Body of pancreas (tissue), 4 donors: Measurements from ENCODE around the gene CKLF. TPM values are rescaled to one million over a fixed set of nuclear protein-coding genes. Genes with fewer than 3 reads are reported as not detected.

Experiments
- ATAC-seq: fragments of 150-250 bp; one replicate; pipeline ENCODE4 v1.9.1; 2016
- DNase-seq, 4 donors: peaks; one replicate each; pipeline ENCODE4 v3.0.0-alpha.2; 2019
- H3K27ac ChIP-seq, 4 donors: fragments of 200-600 bp; sonication (generic); 1 replicate in 3 of 4; 2 replicates in 1 of 4; pipeline versions ENCODE4 v1.5.1 to v1.6.1; 2016 to 2019; ENCODE audit warnings: mild to moderate bottlenecking in 1 of 4, mixed read lengths in 1 of 4, moderate library complexity in 1 of 4
- H3K27me3 ChIP-seq, 2 donors: fragments of 200-600 bp; sonication (generic); one replicate each; pipeline ENCODE4 v1.6.0; 2016; ENCODE audit warnings: mild to moderate bottlenecking in 1 of 2
- H3K36me3 ChIP-seq, 2 donors: fragments of 200-600 bp; sonication (generic); replicated peaks in 1 of 2; 2 replicates each; pipeline ENCODE4 v1.5.1; 2016; ENCODE audit warnings: low read depth in 2 of 2; ENCODE audit not compliant: insufficient read depth in 1 of 2
- H3K4me1 ChIP-seq: fragments of 200-600 bp; sonication (generic); one replicate; pipeline ENCODE4 v1.6.0; 2016
- H3K4me3 ChIP-seq, 2 donors: fragments of 200-600 bp; sonication (generic); 1 replicate in 1 of 2; 2 replicates in 1 of 2; pipeline ENCODE4 v1.5.1; 2016 to 2019
- H3K9me3 ChIP-seq, 3 donors: fragments of 200-600 bp; sonication (generic); 1 replicate in 2 of 3; 2 replicates in 1 of 3; pipeline ENCODE4 v1.5.1; 2016
- CTCF ChIP-seq, 7 experiments: fragments of 450-650 bp in 4 of 7; fragments of 200-600 bp in 3 of 7; sonication (generic) in 3 of 7; IDR thresholded peaks; one replicate each; pipeline ENCODE4 v1.5.1; 2016 to 2019; ENCODE audit warnings: antibody characterized with exemption in 7 of 7
- POLR2A ChIP-seq, 3 donors: fragments of 450-650 bp; IDR thresholded peaks; one replicate each; pipeline ENCODE4 v1.6.1; 2016; ENCODE audit warnings: antibody characterized with exemption in 3 of 3, mild to moderate bottlenecking in 2 of 3
- WGBS, 2 donors: methylation state at CpG; one replicate each; pipeline ENCODE4 v1.1.5; 2017; 5-methylcytosine and 5-hydroxymethylcytosine counted together
- intact Hi-C: fragments of 100-400 bp; cut with DNase I; formaldehyde crosslinking; loops from one replicate; pipeline ENCODE4 v1.15.1; 2023
- total RNA-seq, 2 donors: library from RNA; depleted of rRNA; stranded (reverse); fragments of >200 nt; gene quantifications; one replicate each; pipeline ENCODE4 v1.1.0, GENCODE V29; 2016

The CKLF gene
- total RNA-seq, 2 donors from 2014 or later = 33.5 TPM; not detected in 1

GRCh38 chr16:66587881-66588600, 35.7 kb downstream of the CKLF start:
- Histone ChIP-seq H3K4me3 (no peak overlapping the region), H3K27me3 (no peaks in the 10 kb centered on the region), H3K4me1 (no peaks in the 10 kb centered on the region), H3K9me3 (no peaks in the 10 kb centered on the region), H3K27ac (no peak overlapping the region), H3K36me3 (no peaks in the 10 kb centered on the region)
- no peak for ATAC-seq
- 76 to 82% methylated on average over 7 of the region's 7 CpGs for WGBS, 2 donors
- intact Hi-C loops = no loop called here
- TF ChIP-seq CTCF (IDR thresholded peaks at IDR 0.05) = no peak
- TF ChIP-seq POLR2A (IDR thresholded peaks at IDR 0.05) = no peak
- no peak for DNase-seq

- H3K27me3 ChIP-seq = no peaks in the 10 kb centered on the region
- H3K4me1 ChIP-seq = no peaks in the 10 kb centered on the region
- no peaks in the 10 kb centered on the region for H3K36me3 ChIP-seq
- ATAC-seq (no peak), DNase-seq (peak in 2 of 4 donors; percentile 38 to 51)
- TF ChIP-seq POLR2A (IDR thresholded peaks at IDR 0.05) = no peak
- TF ChIP-seq CTCF (IDR thresholded peaks at IDR 0.05) = peak in 6 of 7 experiments; percentile 14 to 60 (median 41)
- no peaks in the 10 kb centered on the region for H3K9me3 ChIP-seq
- no peak overlapping the region for H3K4me3 ChIP-seq
- WGBS, 2 donors = 87 to 88% methylated on average over 6 to 8 of the region's 8 CpGs
- H3K27ac ChIP-seq = no peak overlapping the region
- intact Hi-C loops = no loop called here
Measured at GRCh38 chr16:66588981-66589713, 36.8 kb downstream of the CKLF start.

GRCh38 chr16:66590322-66590721, 37.9 kb downstream of the CKLF start:
- H3K4me3 ChIP-seq = no peak overlapping the region
- no peaks in the 10 kb centered on the region for H3K4me1 ChIP-seq
- TF ChIP-seq CTCF (IDR thresholded peaks at IDR 0.05) = no peak
- TF ChIP-seq POLR2A (IDR thresholded peaks at IDR 0.05) = no peak
- H3K9me3 ChIP-seq = no peaks in the 10 kb centered on the region
- WGBS, 2 donors = 69 to 92% methylated on average over 8 of the region's 8 CpGs
- intact Hi-C loops = no loop called here
- no peak for DNase-seq
- no peak overlapping the region for H3K27ac ChIP-seq
- H3K36me3 ChIP-seq = no peaks in the 10 kb centered on the region
- no peak for ATAC-seq
- H3K27me3 ChIP-seq = no peaks in the 10 kb centered on the region

- Histone ChIP-seq H3K4me1 (no peaks in the 10 kb centered on the region), H3K36me3 (no peaks in the 10 kb centered on the region), H3K9me3 (no peaks in the 10 kb centered on the region), H3K27ac (no peak overlapping the region), H3K27me3 (no peaks in the 10 kb centered on the region), H3K4me3 (no peak overlapping the region)
- ATAC-seq = no peak
- TF ChIP-seq CTCF (IDR thresholded peaks at IDR 0.05) (no peak), POLR2A (IDR thresholded peaks at IDR 0.05) (no peak)
- intact Hi-C loops = no loop called here
- WGBS, 2 donors = 92 to 95% methylated on average over 4 of the region's 4 CpGs
- no peak for DNase-seq
Measured at GRCh38 chr16:66591018-66591417, 38.6 kb downstream of the CKLF start.
